Muscle of arm (tissue), 12 donors: ENCODE results near the gene SNRNP35. TPM values are rescaled to one million over a fixed set of nuclear protein-coding genes. Genes with fewer than 3 reads are reported as not detected.
"Not testable (repeated sequence)": the region's sequence is repeated elsewhere in the genome, so short reads cannot be mapped to it uniquely, and the experiment has no call there.

Experiments used
- DNase-seq: peaks from one replicate; pipeline ENCODE4 v3.0.0-alpha.2; 2013
- polyA plus RNA-seq, 12 donors: library from polyadenylated mRNA; unstranded; fragments of 120-200 nt; gene quantifications; one replicate each; pipeline ENCODE4 v1.2.1, GENCODE V29; 2013; ENCODE audit not compliant: insufficient read length in 12 of 12

Gene SNRNP35
- polyA plus RNA-seq, 12 donors = 23.8 to 43.5 (median 29.8) TPM; not detected in 1

GRCh38 chr12:123445388-123446332, 12.3 kb upstream of the SNRNP35 start:
- DNase-seq = no peak

- DNase-seq = no peak
These were observed 11.6 kb upstream of the SNRNP35 start for GRCh38 chr12:123446333-123446713.

GRCh38 chr12:123449249-123449733, 8.6 kb upstream of the SNRNP35 start:
- no peak for DNase-seq

- no peak for DNase-seq
These were observed 8.1 kb upstream of the SNRNP35 start for GRCh38 chr12:123449856-123450255.

GRCh38 chr12:123450636-123451035, 7.3 kb upstream of the SNRNP35 start:
- DNase-seq = no peak

- DNase-seq = not testable (repeated sequence)
These were observed 5.7 kb upstream of the SNRNP35 start for GRCh38 chr12:123452276-123452550.

- no peak for DNase-seq
These were observed 4.8 kb upstream of the SNRNP35 start for GRCh38 chr12:123453165-123453564.

GRCh38 chr12:123463174-123463573, 5.2 kb downstream of the SNRNP35 start:
- DNase-seq = not testable (repeated sequence)

GRCh38 chr12:123465084-123465483, 7.1 kb downstream of the SNRNP35 start:
- DNase-seq = no peak

GRCh38 chr12:123468786-123469185, 10.8 kb downstream of the SNRNP35 start:
- no peak for DNase-seq

- DNase-seq = no peak
These were observed 12.0 kb downstream of the SNRNP35 start for GRCh38 chr12:123469978-123470377.

GRCh38 chr12:123471374-123472068, 13.6 kb downstream of the SNRNP35 start:
- no peak for DNase-seq

- no peak for DNase-seq
These were observed 14.5 kb downstream of the SNRNP35 start for GRCh38 chr12:123472438-123472849.

GRCh38 chr12:123474485-123475245, 16.7 kb downstream of the SNRNP35 start:
- no peak for DNase-seq

- no peak for DNase-seq
These were observed 17.3 kb downstream of the SNRNP35 start for GRCh38 chr12:123475246-123475703.

- DNase-seq = no peak
These were observed 20.1 kb downstream of the SNRNP35 start for GRCh38 chr12:123478069-123478468.

GRCh38 chr12:123478762-123479161, 20.8 kb downstream of the SNRNP35 start:
- DNase-seq = no peak

- DNase-seq = no peak
These were observed 21.7 kb downstream of the SNRNP35 start for GRCh38 chr12:123479442-123480180.

- DNase-seq = not testable (repeated sequence)
These were observed 23.3 kb downstream of the SNRNP35 start for GRCh38 chr12:123481251-123481650.

GRCh38 chr12:123482876-123483275, 24.9 kb downstream of the SNRNP35 start:
- no peak for DNase-seq

- no peak for DNase-seq
These were observed 25.8 kb downstream of the SNRNP35 start for GRCh38 chr12:123483602-123484248.
